Measurements from ENCODE around the gene PRPF40B.

- TF ChIP-seq CTCF (IDR thresholded peaks at IDR 0.05; ENCODE audit: low read length) (no peak), EZH2 (optimal IDR thresholded peaks at IDR 0.05; ENCODE audit: low read depth, low read length) (no peak), EZH2phosphoT487 (IDR thresholded peaks at IDR 0.05; ENCODE audit: low read length) (no peak)
These were observed 26.5 kb downstream of the PRPF40B start for GRCh38 chr12:49649892-49650291.

Measured in MM.1S (cell line).